ENCODE data around the gene TSPAN9.

The TSPAN9 gene

GRCh38 chr12:3230758-3231375 is 153.7 kb downstream of the TSPAN9 start:
- DNase-seq: no peak

GRCh38 chr12:3231399-3231876 is 154.3 kb downstream of the TSPAN9 start:
- no peak for DNase-seq

GRCh38 chr12:3233797-3234196 is 156.6 kb downstream of the TSPAN9 start:
- DNase-seq: no peak

GRCh38 chr12:3236345-3237187 is 159.4 kb downstream of the TSPAN9 start:
- no peak for DNase-seq

- no peak for DNase-seq
Observed at GRCh38 chr12:3238196-3238595, 161.0 kb downstream of the TSPAN9 start.

- DNase-seq: no peak
Observed at GRCh38 chr12:3241621-3242020, 164.4 kb downstream of the TSPAN9 start.

GRCh38 chr12:3242199-3242863 is 165.2 kb downstream of the TSPAN9 start:
- DNase-seq: no peak

- no peak for DNase-seq
Observed at GRCh38 chr12:3243376-3244084, 166.4 kb downstream of the TSPAN9 start.

GRCh38 chr12:3244219-3244750 is 167.1 kb downstream of the TSPAN9 start:
- no peak for DNase-seq

- DNase-seq: no peak
Observed at GRCh38 chr12:3246253-3246652, 169.1 kb downstream of the TSPAN9 start.

- DNase-seq: no peak
Observed at GRCh38 chr12:3247077-3247476, 169.9 kb downstream of the TSPAN9 start.

- DNase-seq: no peak
Observed at GRCh38 chr12:3247629-3248161, 170.5 kb downstream of the TSPAN9 start.

- DNase-seq: no peak
Observed at GRCh38 chr12:3249081-3249800, 172.1 kb downstream of the TSPAN9 start.

GRCh38 chr12:3250034-3250433 is 172.9 kb downstream of the TSPAN9 start:
- DNase-seq: no peak

GRCh38 chr12:3250576-3250975 is 173.4 kb downstream of the TSPAN9 start:
- DNase-seq: no peak

GRCh38 chr12:3251067-3251466 is 173.9 kb downstream of the TSPAN9 start:
- no peak for DNase-seq

GRCh38 chr12:3251691-3252090 is 174.5 kb downstream of the TSPAN9 start:
- no peak for DNase-seq

GRCh38 chr12:3252450-3252891 is 175.3 kb downstream of the TSPAN9 start:
- DNase-seq: no peak

- DNase-seq: no peak
Observed at GRCh38 chr12:3253682-3254275, 176.6 kb downstream of the TSPAN9 start.

GRCh38 chr12:3255057-3255456 is 177.9 kb downstream of the TSPAN9 start:
- no peak for DNase-seq

- no peak for DNase-seq
Observed at GRCh38 chr12:3256103-3256631, 179.0 kb downstream of the TSPAN9 start.
